OCI-LY1 (cell line): Measurements from ENCODE around the gene MGAT4C.

Source experiments
- EZH2 ChIP-seq: fragments of 200-600 bp; sonication (generic), shearing (Covaris generic); IDR thresholded peaks from 2 replicates; pipeline ENCODE4 v1.8.0; 2017; ENCODE audit warnings: borderline replicate concordance, mixed run types, mild to moderate bottlenecking, antibody characterized with exemption, low read length, moderate library complexity, mixed read lengths
- TF ChIP-seq, protein P1 (sequence below): fragments of 200-600 bp; sonication (generic), shearing (Covaris generic); IDR thresholded peaks from 2 replicates; pipeline ENCODE4 v1.5.1; 2017; ENCODE audit warnings: mild to moderate bottlenecking, antibody characterized with exemption, low read length, moderate library complexity, mixed read lengths

DNA sequence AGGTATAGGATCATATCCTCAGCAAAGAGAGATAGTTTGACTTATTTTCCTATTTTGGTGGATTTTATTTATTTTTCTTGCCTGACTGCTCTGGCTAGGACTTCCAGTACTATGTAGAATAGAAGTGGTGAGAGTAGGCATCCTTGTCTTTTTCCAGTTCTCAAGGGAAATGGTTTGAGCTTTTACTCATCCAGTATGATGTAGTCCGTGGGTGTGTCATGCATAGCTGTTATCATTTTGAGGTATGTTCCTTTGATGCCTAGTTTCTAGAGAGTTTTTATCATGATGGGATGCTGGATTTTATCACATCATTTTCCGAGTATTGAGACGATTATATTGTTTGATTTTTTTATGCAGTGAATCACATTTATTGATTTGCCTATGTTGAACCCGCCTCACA is 97.2 kb downstream of the MGAT4C start:
- no peak for TF ChIP-seq EZH2
- TF ChIP-seq, protein P1, sequence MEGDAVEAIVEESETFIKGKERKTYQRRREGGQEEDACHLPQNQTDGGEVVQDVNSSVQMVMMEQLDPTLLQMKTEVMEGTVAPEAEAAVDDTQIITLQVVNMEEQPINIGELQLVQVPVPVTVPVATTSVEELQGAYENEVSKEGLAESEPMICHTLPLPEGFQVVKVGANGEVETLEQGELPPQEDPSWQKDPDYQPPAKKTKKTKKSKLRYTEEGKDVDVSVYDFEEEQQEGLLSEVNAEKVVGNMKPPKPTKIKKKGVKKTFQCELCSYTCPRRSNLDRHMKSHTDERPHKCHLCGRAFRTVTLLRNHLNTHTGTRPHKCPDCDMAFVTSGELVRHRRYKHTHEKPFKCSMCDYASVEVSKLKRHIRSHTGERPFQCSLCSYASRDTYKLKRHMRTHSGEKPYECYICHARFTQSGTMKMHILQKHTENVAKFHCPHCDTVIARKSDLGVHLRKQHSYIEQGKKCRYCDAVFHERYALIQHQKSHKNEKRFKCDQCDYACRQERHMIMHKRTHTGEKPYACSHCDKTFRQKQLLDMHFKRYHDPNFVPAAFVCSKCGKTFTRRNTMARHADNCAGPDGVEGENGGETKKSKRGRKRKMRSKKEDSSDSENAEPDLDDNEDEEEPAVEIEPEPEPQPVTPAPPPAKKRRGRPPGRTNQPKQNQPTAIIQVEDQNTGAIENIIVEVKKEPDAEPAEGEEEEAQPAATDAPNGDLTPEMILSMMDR = no peak
